ENCODE data around the gene VRK3.

Gene VRK3

GRCh38 chr19:49927526-49928264, 97.5 kb downstream of the VRK3 start:
- H3K4me3 ChIP-seq (replicated peaks; ENCODE audit: low read depth, low read length), result peak overlapping the region; percentile 86
- no peak for TF ChIP-seq CTCF (IDR thresholded peaks at IDR 0.05; ENCODE audit: low read depth, low read length, missing control alignments)
- no peak for DNase-seq (ENCODE audit: extremely low read depth, low read depth)

DNA sequence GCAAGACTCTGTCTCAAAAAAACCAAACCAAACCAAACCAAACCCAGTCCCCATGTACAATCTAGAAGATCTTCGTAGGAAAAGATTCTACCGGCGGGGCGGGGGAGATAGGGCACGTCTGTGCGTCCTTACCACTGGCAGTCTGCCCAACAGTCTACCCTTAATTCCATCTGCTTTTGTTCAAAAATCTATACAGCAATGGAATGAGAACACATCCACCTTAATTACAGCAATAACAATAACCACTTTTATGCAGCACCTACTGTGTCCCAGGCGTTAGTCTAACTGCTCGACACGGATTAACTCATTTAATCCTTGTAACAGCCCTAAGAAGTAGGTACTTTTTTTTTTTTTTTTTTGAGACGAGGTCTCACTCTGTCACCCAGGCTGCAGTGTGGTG, 98.7 kb downstream of the VRK3 start:
- TF ChIP-seq CTCF (IDR thresholded peaks at IDR 0.05; ENCODE audit: low read depth, low read length, missing control alignments), result no peak
- H3K4me3 ChIP-seq (replicated peaks; ENCODE audit: low read depth, low read length), result no peak overlapping the region
- DNase-seq (ENCODE audit: extremely low read depth, low read depth), result no peak

All from HFF-Myc (cell line).